NCI-H446 (cell line): ENCODE results near the gene SOX15.
A peak's percentile ranks its signal among the peaks of the same experiment; 100 is the strongest.
"Not testable (repeated sequence)": the region's sequence is repeated elsewhere in the genome, so short reads cannot be mapped to it uniquely, and the experiment has no call there.

ENCODE experiments used
- DNase-seq, 2 experiments: peaks; one replicate each; lab custom pipeline; 2025; lab: John Stamatoyannopoulos, UW

SOX15 gene

DNA sequence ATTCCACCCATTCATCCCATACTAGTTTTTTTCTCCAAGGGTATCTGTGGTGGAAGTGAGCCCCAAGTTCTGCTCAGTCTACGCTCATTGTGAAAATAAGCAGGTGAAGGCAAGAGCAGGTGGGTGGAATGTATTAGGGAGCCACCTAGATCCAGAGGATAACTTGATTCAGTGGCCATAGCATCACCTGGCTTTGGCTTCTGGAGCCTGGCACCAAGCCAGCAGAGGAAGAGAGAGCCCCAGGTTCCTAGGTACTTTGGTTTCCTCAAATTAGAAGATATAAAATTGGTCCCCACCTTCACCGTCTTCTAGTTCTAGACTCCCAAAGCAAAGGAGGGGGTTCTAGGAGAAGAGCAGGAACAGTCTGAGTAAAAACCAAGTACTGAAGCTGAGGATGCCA, 20.7 kb upstream of the SOX15 start:
- no peak for DNase-seq

DNA sequence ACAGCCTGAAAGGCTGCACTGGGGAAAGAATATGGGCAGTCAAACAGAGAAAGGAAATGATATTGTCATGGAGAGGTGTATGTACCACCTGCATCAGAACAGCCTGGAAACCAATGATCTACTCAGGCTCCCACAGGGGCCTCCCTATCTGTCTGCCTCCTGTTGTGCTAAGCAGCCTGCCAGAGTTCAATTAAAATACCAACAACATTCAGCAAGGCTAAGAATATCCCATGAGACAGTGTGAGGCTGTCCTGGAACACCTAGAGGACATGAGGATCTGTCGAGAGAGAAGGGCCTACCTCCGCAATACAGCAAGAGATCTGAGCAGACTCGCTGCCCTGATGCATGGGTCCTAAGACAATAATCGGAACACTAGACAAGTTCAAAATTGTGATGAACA, 16.4 kb upstream of the SOX15 start:
- DNase-seq = no peak

DNA sequence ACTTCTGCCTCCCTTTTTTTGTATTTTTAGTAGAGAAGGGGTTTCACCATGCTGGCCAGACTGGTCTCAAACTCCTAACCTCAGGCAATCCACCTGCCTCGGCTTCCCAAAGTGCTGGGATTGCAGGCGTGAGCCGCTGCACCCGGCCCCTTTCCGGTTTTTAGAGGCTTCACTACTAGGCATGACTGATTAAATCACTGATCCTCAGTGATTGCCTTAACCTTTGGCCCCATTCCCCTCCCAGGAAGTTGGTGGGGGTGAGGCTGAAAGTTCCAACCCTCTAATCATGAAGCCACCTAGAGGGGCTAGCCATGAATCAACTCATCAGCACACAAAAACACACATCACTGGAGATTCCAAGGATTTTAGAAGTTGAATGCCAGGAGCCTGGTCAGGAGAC, 7.7 kb upstream of the SOX15 start:
- DNase-seq = not testable (repeated sequence)

- no peak for DNase-seq
These were observed 3.4 kb upstream of the SOX15 start for GRCh38 chr17:7593296-7593695.

- DNase-seq = no peak
These were observed 2.6 kb upstream of the SOX15 start for GRCh38 chr17:7592422-7593021.

DNA sequence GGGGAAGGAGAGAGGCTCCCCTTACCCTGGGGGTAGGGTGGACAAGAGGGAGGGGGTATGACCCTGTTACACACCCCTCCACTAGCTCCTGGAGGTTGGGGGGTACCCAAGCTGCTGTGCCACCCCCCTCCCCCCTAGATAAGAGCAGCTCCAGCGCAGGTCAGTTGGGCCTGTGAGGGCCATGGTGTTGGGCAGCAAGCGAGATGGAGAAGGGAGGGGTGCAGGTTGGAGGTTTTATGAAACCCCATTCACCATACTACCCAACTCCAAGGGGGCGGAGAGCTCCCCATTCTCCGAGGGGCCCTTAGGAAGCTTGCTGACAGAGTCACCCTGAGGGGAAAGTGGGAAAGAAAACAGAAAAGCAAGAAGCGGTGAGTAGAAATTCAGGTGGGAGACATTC, 1.7 kb upstream of the SOX15 start:
- no peak for DNase-seq

DNA sequence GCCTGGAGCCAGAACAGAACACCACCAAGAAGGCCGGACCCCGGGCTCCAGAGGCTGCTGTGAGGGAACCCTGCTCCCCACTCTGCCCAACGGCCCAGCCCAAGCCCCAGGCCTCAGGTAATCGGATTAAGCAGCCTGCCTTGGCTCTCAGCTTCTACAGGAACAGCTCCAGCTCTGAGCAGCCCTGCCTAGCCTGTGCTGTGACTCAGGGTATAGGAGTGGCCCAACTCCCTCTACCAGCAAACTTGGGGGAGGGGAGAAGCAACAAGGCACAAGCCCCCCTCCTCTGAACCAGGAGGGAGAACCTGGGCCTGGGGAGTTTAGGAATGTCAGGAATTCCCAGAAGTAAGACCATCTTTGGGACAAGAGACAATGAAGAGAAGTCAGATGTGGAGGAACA, 849 bp upstream of the SOX15 start:
- DNase-seq = no peak

DNA sequence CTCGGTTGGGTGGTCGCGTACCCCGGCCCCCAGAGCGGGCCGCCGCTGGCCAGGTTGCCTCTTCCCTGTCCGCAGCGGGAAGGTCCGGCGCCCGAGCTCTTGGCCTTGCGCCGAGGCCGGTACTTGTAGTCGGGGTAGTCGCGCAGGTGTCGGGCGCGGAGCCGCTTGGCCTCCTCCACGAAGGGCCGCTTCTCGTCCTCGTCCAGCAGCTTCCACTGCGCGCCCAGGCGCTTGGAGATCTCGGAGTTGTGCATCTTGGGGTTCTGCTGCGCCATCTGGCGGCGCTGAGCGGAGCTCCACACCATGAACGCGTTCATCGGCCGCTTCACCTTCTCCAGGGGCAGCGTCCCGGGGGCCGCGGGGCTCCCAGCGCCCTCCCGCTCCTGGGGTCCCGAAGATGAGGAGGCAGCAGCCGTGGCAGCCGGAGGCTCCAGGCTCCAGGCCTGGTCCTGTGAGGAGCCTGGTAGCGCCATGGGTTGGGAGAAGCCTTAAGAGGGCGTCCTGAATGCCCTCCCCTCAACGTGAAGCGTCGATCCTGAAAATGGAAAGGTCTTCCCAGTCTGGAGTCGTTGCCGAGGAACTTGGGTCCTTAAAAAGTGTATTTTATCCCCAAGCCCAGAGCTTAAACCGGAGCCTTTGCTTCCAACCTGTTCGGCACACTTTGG, 558 bp downstream of the SOX15 start:
- DNase-seq = no peak

GRCh38 chr17:7588553-7589203, 1.2 kb downstream of the SOX15 start:
- DNase-seq = no peak

GRCh38 chr17:7587420-7588151, 2.3 kb downstream of the SOX15 start:
- DNase-seq = no peak

GRCh38 chr17:7586673-7587419, 3.0 kb downstream of the SOX15 start:
- DNase-seq = no peak

DNA sequence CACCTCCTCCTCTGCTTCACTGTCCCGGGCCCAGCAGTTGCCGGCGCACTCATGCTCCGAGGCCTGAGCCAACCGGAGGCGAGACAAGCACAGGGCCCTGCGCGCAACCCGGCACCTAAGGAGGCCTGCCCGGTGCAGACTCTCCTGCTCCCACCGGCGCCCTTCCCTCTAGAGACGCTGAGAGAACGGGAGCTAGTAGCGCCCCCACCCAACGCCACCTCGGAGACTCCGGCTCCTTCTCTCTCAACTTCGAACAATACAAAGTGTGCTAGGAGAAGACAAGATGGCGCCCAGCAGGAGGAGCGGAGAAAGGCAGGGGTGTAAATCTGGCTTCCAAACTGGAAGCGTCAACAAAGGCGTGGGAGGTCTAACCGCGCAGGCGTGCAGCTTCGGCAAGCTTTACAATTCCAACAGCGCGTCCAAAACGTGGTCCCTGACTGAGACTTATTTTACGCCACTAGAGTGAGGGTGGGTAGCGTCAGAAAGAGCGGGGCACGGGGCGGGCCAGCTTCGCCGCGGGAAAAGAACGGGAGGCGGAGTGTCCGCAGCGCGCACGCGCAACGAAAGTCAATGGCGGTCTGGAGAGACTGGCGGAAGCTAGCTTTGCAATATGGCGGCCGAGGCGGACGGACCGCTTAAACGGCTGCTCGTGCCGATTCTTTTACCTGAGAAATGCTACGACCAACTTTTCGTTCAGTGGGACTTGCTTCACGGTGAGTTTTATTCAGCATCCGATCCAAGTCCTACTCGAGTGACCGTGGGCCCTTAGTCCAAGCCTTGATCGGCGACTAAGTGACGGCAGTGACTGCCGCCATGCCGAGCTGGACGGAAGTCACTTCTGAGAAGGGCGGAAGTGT, 6.4 kb downstream of the SOX15 start, which contains the start of gene MPDU1:
Gene MPDU1 (plus strand): TSS at position 600 of the 857 bp plus-strand sequence. CDS start 11 bp downstream, at position 611.
- DNase-seq = peak; percentile 96 to 98

GRCh38 chr17:7582396-7583252, 7.3 kb downstream of the SOX15 start:
- peak in 1 of 2 experiments; percentile 61 for DNase-seq

DNA sequence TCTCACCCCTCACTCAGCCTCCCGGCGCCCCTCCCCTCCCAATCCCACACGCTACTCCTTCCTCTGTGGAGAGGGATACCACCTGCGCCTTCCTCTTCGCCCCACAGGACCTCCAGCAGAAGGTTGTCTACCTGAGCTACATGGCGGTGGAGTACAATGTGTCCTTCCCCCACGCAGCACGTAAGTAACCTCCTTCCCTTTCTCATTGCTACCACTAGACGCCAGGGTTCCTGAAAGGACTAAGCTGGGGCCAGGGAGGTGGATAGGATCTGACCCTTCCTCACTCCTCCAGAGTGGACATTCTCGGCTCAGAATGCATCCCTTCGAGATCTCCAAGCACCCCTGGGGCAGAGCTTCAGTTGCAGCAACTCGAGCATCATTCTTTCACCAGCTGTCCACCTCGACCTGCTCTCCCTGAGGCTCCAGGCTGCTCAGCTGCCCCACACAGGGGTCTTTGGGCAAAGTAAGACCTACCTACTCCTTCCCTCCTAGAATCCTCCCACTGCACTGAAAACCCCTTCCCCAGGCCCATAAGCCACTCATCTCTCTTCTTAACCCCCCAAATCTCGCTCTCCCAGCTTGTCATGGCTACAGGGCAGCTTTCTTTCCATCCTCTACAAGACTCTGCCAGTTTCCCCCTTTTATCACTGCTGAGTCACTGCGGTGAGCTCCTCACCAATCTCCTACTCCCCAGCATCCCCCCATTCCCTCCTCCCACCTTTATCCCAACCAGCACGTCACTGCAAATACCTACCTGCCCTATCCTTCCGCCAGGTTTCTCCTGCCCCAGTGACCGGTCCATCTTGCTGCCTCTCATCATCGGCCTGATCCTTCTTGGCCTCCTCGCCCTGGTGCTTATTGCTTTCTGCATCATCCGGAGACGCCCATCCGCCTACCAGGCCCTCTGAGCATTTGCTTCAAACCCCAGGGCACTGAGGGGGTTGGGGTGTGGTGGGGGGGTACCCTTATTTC, 9.0 kb downstream of the SOX15 start:
- no peak for DNase-seq

GRCh38 chr17:7579834-7580603, 9.9 kb downstream of the SOX15 start:
- DNase-seq = no peak

- peak in 1 of 2 experiments; percentile 39 for DNase-seq
These were observed 10.7 kb downstream of the SOX15 start, which contains the start of gene CD68 for GRCh38 chr17:7579001-7579833. Gene CD68, plus strand, starts transcription at chr17:7579638. Its CDS starts 40 bp downstream, at chr17:7579678.
